Fibroblast of the aortic adventitia (primary cell): ENCODE measurements around the gene GAREM1. TPM values are rescaled to one million over a fixed set of nuclear protein-coding genes. Genes with fewer than 3 reads are reported as not detected.
A peak's percentile ranks its signal among the peaks of the same experiment; 100 is the strongest.
"Not testable (repeated sequence)": the region's sequence is repeated elsewhere in the genome, so short reads cannot be mapped to it uniquely, and the experiment has no call there.

Experiments
- DNase-seq: peaks from one replicate; pipeline ENCODE4 v3.0.0-alpha.2; 2010; ENCODE audit warnings: low read depth
- H3K4me3 ChIP-seq: 2 replicates; pipeline ENCODE4 v1.5.1; 2011; ENCODE audit warnings: low read depth, mild to moderate bottlenecking, control low read depth, low read length, moderate library complexity
- CTCF ChIP-seq: IDR thresholded peaks from 2 replicates; pipeline ENCODE4 v1.5.1; 2011; ENCODE audit warnings: mild to moderate bottlenecking, low read length, control low read depth, inconsistent platforms; ENCODE audit not compliant: insufficient read depth
- total RNA-seq: library from RNA; depleted of rRNA; stranded (reverse); fragments of >200 nt; gene quantifications from 2 replicates; pipeline ENCODE4 v1.2.3, GENCODE V29; 2012; ENCODE audit warnings: low replicate concordance

The GAREM1 gene
- total RNA-seq, 1 donor: 5.5 TPM

- TF ChIP-seq CTCF: no peak
- H3K4me3 ChIP-seq: no peak overlapping the region
- no peak for DNase-seq
These were observed 173.8 kb downstream of the GAREM1 start for GRCh38 chr18:32296851-32297250.

DNA sequence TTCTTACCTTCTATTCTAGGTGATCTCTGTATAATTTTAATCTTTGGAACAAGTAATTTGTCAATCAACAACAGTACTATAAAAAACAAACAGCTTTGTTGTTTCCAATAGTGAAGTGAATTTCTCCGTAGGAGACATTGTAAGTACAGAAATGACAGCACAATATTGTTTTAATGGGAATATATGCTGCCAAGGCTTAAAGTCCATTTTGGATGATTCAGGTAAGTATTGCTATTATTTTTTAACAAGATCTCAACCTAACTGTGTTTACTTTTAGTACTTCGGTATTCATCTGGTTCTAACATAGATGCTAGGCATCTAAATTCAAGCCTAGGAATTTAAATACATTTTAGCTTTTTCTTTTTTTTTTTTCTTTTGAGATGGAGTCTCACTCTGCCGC lies 175.1 kb downstream of the GAREM1 start:
- TF ChIP-seq CTCF: no peak
- H3K4me3 ChIP-seq: no peak overlapping the region
- no peak for DNase-seq

GRCh38 chr18:32293107-32293506 lies 177.6 kb downstream of the GAREM1 start:
- TF ChIP-seq CTCF: no peak
- DNase-seq: no peak
- no peak overlapping the region for H3K4me3 ChIP-seq

DNA sequence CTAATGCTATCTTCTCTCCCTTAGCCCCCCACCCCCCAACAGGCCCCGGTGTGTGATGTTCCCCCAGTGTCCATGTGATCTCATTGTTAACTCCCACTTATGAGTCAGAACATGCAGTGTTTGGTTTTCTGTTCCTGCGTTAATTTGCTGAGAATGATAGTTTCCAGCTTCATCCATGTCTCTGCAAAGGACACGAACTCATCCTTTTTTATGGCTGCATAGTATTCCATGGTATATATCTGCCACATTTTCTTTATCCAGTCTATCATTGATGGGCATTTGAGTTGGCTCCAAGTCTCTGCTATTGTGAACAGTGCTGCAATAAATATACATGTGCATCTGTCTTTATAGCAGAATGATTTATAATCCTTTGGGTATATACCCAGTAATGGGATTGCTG lies 179.1 kb downstream of the GAREM1 start:
- not testable (repeated sequence) for DNase-seq, H3K4me3 ChIP-seq

- DNase-seq: no peak
- TF ChIP-seq CTCF: no peak
These were observed 179.9 kb downstream of the GAREM1 start for GRCh38 chr18:32290810-32291209.

DNA sequence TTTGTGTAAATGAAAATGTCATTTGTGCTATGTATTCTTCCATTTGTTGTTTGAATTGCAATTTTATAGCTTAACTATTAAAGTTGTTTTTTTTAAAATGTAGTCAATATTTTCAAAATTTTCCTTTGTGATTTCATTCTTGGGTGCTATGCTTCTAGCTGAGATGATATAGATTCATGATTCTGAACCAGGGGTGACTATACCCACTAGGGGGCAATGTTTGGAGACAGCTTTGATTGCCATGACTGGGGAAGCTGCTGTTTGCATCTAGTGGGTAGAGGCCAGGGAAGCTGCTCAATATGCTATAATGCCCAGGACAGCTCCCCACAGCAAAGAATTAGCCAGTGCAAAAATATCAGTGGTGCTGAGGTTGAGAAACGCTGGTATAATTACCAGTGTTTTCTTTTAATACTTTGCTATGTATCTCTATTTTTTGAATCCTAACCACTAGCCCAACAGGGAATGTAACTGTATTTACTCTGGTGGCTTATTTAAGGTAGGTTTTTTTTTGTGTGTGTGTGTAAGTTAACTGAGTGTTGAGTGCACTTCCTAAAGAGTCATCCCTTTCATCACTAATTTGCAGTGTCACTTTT lies 181.1 kb downstream of the GAREM1 start:
- peak; percentile 87 for TF ChIP-seq CTCF
- DNase-seq: peak; percentile 80
- H3K4me3 ChIP-seq: no peak overlapping the region

More at GRCh38 chr18:32290810-32291209, 179.9 kb downstream of the GAREM1 start:
- H3K4me3 ChIP-seq: no peak overlapping the region

GRCh38 chr18:32287873-32288272 lies 182.8 kb downstream of the GAREM1 start:
- DNase-seq: no peak
- H3K4me3 ChIP-seq: no peak overlapping the region

More at GRCh38 chr18:32287873-32288272, 182.8 kb downstream of the GAREM1 start:
- TF ChIP-seq CTCF: no peak
